NOMO-1 treated with dmso at 0.1 percent for 144 hours (cell line): ENCODE data around the gene YARS1.
"Not testable (repeated sequence)": the region's sequence is repeated elsewhere in the genome, so short reads cannot be mapped to it uniquely, and the experiment has no call there.

ENCODE experiments used
- DNase-seq: peaks from one replicate; lab custom pipeline; 2025; ENCODE audit not compliant: unreplicated experiment; lab: John Stamatoyannopoulos, UW

The YARS1 gene

DNA sequence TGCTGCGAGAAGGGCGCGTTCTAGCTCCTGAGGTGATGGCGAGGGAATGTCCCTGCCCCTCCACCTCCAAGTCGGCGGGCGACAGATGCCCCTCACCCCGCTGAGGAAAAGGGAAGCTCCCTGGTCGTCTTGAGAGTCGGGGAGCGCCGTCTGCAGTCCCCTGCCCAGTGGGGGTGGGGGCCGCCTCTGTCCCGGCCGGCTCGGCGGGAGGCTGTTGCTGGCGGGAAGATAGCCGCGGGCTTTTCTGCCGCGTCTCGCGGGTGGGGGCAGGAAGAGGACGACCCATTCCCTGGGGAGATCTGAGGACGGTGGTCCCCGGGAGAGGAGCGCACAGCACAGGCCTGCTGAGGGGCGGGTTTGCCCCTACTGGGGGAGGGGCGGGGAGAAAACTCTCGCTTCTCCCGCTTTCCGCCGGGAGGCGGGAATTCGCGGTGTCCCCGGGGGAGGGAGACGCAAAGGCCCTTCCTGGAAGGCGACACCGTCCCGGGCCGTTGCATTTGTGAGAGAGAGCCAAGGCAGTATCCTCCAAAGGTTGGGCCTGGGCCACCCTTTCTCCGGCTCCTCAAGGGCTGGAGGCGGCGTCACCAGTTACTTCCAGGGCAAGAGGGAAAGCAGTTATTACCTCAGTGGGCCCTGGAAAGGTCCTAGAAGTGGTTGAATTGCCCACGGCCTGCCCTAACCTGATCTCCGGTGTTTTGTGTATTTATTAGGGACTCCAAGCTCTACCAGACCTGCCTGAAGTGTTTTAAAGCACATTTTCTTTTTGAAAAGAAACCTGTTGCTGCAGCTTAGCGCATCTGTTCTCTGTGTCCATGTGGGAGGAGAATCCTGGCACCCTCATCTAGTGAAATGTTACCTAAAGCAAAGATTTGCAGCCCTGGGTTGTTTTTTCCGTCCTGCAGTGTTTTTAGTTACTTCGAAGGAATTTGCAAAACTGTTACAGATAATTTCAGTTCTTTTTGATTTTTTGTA lies 943 bp upstream of the YARS1 start:
- DNase-seq, result peak; percentile 50

DNA sequence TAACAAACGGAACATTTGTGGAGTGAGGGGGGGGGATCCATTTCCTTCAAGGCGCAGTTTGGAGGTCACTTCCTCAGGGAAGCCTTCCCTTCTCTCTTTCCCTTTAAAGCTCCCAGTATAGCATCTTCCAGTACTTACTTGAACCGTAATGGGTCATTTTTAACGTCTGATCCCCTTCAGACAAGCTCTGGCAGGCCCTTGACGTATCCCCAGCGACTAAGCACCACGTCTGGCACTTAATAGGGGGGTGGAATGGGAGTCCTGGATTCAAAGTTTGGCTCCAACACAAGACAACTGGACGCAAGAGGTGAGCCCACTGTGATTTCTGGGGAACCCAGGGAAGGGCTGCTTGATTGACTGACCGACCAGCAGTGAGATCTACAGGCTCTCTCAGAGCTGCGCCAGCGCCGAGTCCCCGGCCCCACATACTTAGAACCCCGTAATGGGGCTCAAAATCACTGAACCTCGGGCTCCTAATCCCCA lies 441 bp downstream of the YARS1 start:
- DNase-seq, result peak; percentile 21

DNA sequence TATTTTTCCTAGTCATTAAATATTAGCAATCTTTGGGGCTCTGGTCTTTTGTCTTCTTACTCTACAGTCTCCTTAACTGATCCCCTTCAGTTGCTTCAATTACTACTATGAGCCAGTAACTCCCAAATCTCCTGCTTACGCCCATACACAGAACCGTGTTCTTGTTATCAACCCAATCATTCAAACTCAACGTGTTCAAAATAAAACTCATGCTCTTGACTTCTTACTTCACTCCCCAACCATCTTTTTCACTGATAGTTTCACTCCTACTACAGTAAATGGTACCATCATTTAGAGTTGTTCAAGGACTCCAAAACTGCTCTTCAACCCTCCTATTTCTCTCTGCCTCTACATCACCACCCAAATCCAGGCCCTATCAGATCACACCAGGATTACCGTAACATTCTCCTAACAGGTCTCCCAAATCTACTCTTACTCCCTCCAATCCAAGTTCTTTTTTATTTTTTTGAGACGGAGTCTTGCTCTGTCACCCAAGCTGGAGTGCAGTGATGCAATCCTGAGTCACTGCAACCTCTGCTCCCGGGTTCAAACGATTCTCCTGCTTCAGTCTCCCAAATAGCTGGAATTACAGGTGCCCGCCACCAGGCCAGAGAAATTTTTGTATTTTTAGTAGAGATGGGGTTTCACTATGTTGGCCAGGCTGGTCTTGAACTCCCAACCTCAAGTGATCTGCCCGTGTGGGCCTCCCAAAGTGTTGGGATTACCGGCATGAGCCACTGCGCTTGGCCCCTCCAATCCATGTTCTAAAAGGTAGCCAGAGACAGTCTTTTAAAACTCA lies 3.0 kb downstream of the YARS1 start:
- DNase-seq, result no peak

DNA sequence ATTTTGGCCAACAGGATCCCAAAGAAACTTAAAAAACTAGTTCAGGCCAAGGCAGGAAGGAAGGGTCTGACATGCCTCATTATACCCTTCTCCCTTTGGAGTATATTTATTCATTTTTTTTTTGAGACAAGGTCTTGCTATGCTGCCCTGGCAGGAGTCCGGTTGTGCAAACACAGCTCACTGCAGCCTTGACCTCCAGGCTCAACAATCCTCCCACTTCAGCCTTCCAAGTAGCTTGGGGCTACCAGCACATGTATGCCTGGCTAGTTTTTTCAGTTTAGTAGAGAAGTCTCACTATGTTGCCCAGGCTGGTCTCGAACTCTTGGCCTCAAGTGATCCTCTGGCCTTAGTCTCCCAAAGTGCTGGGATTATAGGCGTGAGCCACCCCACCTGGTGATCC lies 5.2 kb downstream of the YARS1 start:
- no peak for DNase-seq

DNA sequence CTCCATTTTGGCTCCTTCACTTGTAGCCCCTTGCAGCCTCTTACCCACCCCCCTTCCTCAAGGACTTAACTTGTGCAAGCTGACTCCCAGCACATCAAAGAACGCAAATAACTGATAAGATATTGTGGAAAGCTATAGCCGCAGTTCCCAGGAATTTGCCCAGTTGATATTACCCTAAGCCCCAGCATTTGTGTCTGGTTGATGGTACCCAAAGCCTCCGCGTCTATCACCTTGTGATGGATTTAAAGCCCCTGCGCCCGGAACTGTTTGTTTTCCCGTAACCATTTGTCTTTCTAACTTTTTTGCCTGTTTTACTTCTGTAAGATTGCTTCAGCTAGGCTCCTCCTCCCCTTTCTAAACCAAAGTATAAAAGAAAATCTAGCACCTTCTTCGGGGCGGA lies 5.9 kb downstream of the YARS1 start:
- DNase-seq, result no peak

DNA sequence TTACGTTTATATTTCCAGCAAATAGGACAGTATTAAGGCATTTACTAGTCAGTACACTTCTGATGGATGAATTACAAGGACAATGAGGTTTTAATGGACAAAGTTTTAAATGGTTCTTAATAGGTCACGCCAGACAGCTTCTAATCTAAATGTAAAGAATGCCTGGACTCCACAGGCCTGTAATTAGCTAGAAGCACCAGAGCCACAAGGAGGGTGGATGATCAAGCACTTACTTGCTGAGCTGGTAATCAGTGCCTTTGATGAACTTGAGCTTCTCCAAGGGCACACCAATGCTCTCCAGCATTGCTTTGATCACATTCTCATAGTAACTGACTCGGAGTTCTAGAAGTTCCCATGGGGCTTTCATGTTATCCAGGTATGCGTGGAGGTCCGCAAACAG lies 6.8 kb downstream of the YARS1 start:
- no peak for DNase-seq

DNA sequence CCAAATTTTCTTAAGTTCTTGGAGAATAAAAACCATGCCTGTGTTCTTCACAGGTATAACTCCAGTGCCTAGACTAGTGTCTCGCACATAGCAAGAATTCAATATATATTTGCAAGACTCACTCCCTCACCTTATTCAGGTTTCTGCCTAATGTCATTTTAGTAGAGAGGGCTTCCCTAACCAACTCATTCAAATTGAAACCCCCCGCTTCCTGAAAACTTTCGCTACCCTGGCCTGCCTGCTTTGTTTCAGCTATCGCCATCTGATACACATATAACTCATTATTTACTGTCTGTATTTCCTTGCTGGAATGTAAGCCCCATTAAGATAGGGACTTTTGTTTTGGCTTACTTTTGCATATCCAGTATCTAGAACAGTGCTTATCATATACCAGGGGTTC lies 8.6 kb downstream of the YARS1 start:
- no peak for DNase-seq

DNA sequence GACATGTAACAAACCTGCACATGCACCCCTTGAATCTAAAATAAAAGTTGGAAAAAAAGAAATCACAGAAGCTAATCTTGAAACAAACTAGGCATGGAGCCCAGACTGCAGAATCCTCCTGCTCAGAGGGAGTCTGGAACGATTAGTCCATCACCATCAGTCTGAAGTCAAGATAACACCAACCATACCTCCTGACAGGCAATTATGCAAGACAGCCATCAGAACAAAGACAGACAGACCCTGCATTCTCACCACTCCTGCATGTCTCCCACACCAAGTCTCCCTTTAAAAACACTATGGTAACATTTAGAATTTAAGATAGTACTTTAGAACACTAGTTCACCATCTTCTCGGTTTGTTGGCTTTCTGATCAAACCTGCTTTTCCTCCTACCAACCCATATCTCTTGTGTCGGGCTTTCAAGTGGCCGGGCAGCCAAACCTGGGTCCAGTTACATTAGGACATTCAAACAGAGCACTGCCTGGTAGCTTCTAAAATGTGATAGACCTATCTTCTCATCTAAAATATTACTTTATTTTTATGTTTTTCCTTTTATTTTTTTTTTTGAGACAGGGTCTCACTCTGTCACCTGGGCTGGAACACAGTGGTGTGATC lies 10.1 kb downstream of the YARS1 start:
- DNase-seq, result no peak

DNA sequence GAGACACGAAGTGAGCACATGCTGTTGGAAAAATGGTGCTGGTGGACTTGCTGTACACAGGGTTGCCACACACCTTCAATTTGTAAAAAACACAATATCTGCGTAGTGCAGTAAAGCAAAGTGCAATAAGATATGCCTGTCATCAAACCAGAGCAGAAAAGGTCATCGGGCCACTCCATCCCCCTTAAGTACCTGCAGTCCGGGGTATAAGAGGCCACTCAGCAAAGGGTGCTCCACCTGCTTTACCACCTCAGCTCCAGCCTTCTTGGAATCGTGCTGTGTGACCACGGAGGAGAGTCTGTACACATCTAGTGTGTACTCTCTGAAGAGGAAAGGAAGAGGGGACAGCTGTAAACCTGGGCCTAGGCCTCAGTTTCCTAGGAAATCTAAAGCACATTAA lies 10.9 kb downstream of the YARS1 start:
- DNase-seq, result no peak

DNA sequence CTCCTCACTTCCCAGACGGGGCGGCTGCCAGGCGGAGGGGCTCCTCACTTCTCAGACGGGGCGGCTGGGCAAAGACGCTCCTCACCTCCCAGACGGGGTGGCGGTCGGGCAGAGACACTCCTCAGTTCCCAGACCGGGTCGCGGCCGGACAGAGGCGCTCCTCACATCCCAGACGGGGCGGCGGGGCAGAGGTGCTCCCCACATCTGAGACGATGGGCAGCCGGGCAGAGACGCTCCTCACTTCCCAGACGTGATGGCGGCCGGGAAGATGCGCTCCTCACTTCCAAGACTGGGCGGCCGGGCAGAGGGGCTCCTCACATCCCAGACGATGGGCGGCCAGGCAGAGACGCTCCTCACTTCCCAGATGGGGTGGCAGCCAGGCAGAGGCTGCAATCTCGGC lies 12.7 kb downstream of the YARS1 start:
- not testable (repeated sequence) for DNase-seq

DNA sequence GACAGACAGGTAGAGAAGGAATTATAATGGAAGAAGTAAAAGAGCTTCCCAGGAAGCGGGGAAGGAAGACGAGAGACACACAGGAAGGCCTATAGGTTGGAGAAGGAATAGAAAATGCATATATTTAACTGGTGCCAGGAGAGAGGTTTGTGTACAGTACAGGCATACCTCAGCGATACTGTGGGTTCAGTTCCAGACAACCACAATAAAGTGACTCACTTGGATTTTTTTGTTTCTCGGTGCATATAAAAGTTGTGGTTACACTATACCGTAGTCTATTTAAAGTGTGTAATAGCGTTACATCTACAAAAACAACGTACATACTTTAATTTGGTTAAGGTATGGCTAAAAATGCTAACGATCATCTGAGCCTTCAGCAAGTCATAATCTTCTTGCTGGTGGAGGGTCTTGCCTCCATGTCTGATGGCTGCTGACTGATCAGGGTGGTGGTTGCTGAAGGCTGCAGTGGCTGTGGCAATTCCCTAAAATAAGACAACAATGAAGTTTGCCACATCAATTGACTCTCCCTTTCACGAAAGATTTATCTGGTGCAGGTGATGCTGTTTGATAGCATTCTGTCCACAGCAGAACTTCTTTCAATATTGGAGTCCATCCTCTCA lies 16.0 kb downstream of the YARS1 start:
- DNase-seq, result no peak

DNA sequence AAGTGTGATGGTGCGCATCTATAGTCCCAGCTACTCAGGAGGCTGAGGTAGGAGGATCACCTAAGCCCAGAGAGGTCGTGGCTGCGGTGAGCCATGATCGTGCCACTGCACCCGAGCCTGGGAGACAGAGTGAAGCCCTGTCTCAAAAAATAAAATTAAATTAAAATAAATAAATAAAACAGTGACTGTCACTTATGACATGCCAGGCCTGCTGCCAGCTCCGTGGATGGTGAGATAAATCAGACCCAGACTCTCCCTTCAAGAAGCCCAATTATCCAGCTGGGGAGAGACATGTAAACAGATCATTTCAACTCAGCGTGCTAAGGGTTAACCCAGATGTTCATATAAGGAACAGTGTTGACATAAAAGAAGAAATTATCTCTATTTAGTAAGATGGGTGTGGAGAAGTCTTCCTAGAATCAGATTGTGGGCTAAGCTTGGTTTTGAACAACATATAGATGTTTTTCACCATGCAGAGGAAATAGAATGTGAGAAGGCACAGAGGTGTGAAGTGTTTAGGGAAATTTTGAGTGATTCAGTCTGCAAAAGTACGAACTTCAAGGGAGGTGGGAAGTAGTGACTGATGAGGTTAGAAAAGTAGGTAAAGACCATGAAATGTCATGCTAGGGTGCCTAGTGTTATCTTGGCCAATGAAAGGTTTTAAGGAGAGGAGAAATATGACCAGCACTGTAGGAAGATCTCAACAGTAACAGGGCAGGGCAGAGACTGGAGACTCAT lies 18.3 kb downstream of the YARS1 start:
- DNase-seq, result no peak

DNA sequence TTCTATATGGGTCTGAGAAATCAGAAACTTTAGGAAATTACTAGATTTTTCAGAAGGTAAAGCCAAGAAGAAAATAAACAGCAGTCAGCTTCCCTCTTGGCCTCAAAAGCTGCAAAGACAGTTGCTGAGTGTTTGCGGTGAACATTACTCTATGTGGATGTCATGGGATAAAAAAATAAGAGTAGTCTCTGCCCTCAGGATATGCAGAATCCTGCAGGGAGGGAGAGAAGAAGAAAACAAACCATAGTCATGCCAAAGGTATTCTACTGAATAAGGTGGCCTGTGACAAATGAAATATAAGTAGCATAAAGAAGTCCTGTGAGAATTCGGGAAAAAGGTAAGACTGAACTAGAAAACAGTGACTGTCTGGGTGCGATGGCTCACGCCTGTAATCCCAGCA lies 19.0 kb downstream of the YARS1 start:
- DNase-seq, result no peak

DNA sequence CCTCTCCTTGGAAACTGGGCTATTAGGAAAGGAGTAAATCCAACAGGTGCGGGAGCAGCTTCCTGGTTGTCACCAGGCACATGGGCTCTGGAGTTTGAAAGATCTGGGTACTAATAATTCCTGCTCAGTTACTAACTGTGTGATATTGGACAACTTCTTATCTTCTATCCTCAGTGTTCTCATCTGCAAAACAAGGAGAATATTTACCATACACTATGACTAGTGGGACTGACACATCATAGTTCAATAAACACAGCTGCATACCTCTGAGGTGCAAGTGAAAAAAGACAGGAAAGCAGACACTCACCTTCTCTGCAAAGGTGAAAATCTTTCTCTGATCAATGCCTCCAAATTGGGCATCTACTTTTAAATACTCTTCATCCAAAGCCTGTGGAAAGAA lies 19.7 kb downstream of the YARS1 start:
- no peak for DNase-seq

DNA sequence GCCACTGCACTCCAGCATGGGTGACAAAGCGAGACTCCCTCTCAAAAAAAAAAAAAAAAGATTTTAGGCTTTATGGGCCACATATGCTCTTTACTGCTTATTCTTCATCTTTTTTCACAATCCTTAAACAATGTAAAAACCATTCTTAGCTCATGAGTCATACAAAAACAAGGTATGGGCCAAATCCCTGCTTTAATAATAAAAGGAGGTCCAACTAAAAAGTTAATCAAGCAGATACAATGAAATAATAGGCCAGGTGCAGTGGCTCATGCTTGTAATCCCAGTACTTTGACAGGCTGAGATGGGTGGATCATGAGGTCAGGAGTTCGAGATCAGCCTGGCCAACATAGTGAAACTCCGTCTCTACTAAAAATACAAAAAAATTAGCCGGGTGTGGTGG lies 21.4 kb downstream of the YARS1 start:
- DNase-seq, result not testable (repeated sequence)

DNA sequence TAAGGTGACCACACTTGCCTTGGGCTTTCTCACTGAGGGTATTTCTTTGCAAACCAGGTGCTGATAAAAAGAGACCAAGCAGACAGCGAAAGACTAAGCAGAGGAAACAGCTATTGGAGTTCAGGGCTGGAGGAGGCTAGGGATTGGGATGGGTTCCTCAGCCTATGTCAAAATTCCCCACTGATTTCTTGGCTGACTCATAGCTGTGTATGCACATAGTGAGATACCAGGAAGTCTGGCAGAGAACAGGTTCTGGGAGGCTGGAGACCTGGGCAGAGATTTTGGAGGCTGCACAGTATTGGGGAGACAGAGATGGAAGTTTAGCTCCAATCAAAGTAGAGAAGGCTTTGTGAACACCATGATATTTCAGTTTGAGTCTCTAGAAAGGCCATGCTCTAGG lies 25.3 kb downstream of the YARS1 start:
- DNase-seq, result no peak

DNA sequence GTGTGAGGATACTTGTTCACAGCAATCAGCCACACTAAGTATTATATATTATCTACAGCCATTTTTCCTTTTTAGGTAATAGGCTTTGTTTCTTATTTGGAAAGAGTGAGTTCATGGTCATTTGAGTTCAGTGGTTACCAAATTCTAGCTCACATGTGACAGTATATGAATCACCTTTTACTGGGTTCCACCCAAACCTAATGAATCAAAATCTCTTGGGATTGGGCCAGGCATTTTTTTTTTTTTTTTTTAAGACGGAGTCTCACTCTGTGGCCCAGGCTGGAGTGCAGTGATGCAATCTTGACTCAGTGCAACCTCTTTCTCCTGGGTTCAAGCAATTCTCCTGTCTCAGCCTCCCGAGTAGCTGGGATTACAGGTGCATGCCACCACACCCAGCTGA lies 27.8 kb downstream of the YARS1 start:
- not testable (repeated sequence) for DNase-seq

DNA sequence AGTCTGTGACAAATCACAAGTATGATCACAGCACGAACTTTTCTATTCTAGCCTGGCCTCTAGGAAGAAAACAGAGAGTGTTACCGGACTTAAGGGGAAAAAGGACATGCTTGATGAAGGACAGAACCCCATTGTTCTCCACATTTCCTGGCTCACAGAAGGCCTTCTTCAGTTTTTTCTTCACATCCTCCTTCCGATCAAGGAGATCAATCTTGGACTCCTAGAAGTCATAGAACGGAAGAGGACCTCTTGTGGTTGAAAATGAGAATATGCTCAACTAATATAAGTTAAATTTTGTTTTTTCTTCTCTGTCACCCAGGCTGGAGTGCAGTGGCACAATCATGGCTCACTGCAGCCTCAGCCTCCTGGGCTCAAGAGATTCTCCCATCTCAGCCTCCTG lies 30.3 kb downstream of the YARS1 start:
- no peak for DNase-seq

DNA sequence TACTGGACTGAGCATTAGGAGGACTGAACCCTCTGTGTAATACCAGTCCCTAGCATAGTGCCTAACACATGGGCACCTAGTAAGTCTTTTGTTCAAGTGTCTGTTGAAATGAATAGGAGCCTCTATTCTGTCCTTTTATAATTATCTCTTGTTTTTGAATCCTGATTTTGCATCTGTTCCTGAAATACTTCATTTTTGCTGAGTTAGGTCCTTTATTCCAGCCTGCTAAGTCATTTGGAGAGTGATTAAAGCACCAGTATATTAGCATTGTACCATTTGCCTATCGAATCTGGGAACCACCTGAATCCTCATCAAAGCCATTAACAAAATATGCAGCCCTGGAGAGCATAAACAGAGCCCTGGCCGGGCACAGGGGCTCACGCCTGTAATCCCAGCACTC lies 32.3 kb downstream of the YARS1 start:
- DNase-seq, result no peak

DNA sequence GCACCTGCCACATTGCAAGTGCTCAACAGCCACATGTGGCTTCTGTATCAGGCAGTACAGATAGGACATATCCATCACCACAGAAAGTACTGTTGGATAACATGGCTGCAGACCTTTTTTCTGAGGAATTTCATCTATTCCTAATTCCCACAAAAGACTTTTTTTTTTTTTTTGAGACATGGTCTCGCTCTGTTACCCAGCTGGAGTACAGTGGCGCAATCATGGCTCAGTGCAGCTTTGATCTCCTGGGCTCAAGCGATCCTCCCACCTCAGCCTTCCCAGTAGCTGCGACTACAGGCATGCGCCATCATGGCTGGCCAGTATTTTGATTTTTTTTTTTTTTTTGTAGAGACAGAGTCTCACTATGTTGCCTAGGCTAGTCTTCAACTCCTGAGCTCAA lies 33.3 kb downstream of the YARS1 start:
- no peak for DNase-seq
